Muscle layer of duodenum (tissue), 2 donors: ENCODE data around the gene EBF3.

Experiments used
- H3K27ac ChIP-seq: one replicate; pipeline ENCODE4 v1.7.0; 2013; ENCODE audit warnings: mild to moderate bottlenecking, low read length
- H3K27me3 ChIP-seq: one replicate; pipeline ENCODE4 v1.7.0; 2013; ENCODE audit warnings: low read depth, mild to moderate bottlenecking, control low read depth, low read length
- H3K36me3 ChIP-seq, 2 donors: one replicate each; pipeline ENCODE4 v1.7.0; 2013; ENCODE audit warnings: low read length in 2 of 2, control low read depth in 1 of 2, mild to moderate bottlenecking in 1 of 2; ENCODE audit not compliant: insufficient read depth in 2 of 2, control insufficient read depth in 1 of 2
- H3K4me1 ChIP-seq, 2 donors: one replicate each; pipeline ENCODE4 v1.7.0; 2013; ENCODE audit warnings: low read length in 2 of 2, mild to moderate bottlenecking in 2 of 2, control low read depth in 1 of 2, moderate library complexity in 1 of 2; ENCODE audit not compliant: insufficient read depth in 2 of 2, control insufficient read depth in 1 of 2
- H3K4me3 ChIP-seq, 2 donors: one replicate each; pipeline ENCODE4 v1.7.0; 2013; ENCODE audit warnings: low read length in 2 of 2, low read depth in 1 of 2, mild to moderate bottlenecking in 1 of 2
- H3K9me3 ChIP-seq, 2 donors: one replicate each; pipeline ENCODE4 v1.7.0; 2013; ENCODE audit warnings: low read length in 2 of 2, control low read depth in 1 of 2, mild to moderate bottlenecking in 1 of 2; ENCODE audit not compliant: control insufficient read depth in 1 of 2
- donor health status: healthy.

The EBF3 gene

DNA sequence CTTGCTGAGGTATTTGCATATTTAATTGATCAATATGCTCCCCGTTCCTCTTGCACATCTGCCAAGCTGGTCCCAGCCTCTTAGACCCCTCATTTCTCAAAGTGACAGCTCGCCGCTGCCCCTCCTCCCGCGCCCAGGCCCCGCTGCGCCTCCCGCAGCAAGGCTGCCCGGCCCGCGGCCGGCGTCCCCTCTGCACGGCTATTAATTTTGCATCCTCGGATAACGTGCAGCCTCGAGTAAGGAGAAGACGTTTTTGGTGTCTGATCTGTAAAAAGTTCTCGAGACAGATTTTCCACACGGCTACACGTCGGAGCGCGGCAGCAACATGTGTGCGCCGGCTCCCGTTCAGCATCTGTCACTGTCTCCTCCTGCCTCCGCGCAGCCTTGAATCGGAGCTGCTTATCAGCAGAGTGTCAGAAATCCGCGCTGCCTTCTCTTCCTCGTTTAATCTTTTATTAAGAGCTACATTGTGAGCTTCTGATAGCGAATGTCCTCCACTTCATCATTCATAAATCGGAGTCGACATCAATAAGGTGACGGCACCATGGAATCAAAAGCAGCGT, 65.3 kb downstream of the EBF3 start:
- Histone ChIP-seq H3K4me1 (no peaks in the 10 kb centered on the region), H3K9me3 (no peaks in the 10 kb centered on the region), H3K36me3 (no peaks in the 10 kb centered on the region), H3K27ac (no peak overlapping the region), H3K4me3 (no peak overlapping the region), H3K27me3 (peaks cover 11% of the 10 kb centered on the region)

DNA sequence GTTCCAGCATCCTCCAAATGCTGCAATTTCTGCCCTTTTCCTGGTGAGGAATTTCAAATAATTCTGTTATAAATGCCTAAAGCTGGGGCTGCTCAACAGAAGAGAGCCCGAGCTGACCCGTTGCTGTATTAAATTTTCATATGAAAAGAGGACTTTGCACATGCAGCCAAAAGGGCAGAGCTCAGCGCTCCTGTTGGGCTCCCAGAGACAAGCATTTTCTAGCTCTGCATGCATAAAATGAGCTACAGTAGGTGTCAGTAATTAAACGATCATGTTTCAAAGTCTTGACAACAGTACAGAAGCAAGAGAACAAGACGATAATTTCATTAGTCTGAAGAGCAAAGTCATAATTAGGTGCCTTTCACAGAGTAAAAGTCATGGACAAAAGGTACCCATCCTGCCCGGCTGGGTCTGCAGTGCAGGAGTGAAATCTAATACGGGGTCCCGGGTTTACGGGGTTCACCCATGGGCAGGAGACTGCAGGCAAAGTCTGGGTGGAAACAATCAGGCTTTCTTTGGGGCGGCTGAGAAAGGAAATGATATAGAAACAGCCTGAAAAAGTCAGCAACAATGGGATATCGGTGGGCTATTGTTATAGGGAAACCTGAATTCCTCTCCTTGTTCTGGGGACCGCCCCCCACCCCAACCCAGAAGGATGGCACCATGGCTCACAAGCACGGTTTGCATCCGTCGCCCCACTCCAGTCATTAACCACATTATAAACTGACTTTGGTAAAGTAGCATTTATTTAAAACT, 66.0 kb downstream of the EBF3 start:
- no peaks in the 10 kb centered on the region for H3K9me3 ChIP-seq
- H3K4me3 ChIP-seq: no peak overlapping the region
- no peak overlapping the region for H3K27ac ChIP-seq
- H3K36me3 ChIP-seq: no peaks in the 10 kb centered on the region
- peaks cover 11% of the 10 kb centered on the region for H3K27me3 ChIP-seq
- H3K4me1 ChIP-seq: no peaks in the 10 kb centered on the region

DNA sequence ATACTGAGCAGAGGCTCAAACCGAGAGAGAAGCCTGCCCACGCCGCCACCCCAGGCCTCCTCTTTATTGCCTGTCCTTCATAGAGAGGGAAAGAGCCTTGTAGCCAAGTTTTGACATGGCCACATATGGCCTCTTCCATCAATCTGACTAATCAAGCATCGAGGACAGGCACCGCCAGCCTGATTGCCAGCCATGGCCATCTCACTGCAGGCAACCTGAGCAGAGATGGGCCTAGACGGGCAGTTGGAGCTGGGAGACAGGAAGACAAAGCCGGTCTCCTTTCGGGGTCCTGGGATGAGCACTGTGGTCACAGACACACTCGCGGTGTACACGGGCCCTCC, 67.2 kb downstream of the EBF3 start:
- Histone ChIP-seq H3K36me3 (no peaks in the 10 kb centered on the region), H3K27ac (no peak overlapping the region), H3K4me3 (no peak overlapping the region), H3K9me3 (no peaks in the 10 kb centered on the region), H3K27me3 (peaks cover 11% of the 10 kb centered on the region), H3K4me1 (no peaks in the 10 kb centered on the region)

DNA sequence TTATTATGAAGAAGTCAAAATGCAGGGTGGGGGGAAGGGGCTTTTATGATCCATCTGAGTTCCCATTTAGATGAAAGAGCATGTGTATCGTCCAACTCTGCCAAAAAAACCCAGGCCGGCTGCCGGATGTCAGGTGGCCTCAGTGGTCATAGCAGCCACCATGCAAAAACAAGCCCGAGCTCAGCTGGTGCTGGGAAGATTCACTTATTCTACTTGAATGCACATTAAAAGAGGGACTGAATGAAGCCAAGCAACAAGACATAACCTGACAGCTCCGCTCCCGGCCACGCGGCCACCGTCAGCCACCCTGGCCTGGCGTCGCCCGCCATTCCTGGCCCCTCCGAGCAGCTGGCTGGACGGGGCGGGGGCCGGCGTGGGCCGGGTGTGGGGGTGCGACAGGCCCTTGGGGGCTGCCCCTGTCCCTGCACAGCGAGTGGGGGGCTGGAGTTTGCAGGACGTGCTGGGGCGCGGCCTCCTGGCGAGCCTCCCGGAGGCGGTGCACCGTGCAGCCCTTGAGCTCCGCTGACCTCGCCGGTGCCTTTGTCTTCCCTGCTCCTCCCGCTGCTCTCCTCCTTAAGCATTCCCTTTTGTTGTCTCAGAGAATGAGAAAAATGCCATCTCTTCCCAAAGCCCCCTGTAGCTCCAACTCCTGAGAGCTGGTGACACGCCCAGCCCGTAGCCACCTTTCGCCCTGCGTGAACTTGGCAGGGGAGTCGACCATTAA, 67.8 kb downstream of the EBF3 start:
- Histone ChIP-seq H3K4me3 (no peak overlapping the region), H3K4me1 (no peaks in the 10 kb centered on the region), H3K27me3 (peaks cover 11% of the 10 kb centered on the region), H3K36me3 (no peaks in the 10 kb centered on the region), H3K9me3 (no peaks in the 10 kb centered on the region), H3K27ac (no peak overlapping the region)

DNA sequence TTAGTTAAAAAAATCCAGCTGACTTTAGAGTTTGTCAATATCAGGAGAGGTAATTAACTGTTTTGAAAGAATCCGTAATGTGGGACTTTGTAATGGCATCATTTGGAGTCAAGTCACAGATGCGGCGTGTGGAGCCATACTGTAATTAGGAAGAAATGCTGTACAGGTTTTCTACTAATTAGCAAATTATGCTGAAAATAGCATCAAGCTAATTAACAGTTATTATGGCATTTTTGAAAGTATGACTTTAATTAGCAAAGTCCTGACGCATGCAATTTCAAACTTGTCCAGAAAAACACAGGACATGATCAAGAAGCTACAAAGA, 68.3 kb downstream of the EBF3 start:
- no peak overlapping the region for H3K4me3 ChIP-seq
- no peaks in the 10 kb centered on the region for H3K9me3 ChIP-seq
- H3K4me1 ChIP-seq: no peaks in the 10 kb centered on the region
- no peak overlapping the region for H3K27ac ChIP-seq
- peaks cover 11% of the 10 kb centered on the region for H3K27me3 ChIP-seq
- H3K36me3 ChIP-seq: no peaks in the 10 kb centered on the region

DNA sequence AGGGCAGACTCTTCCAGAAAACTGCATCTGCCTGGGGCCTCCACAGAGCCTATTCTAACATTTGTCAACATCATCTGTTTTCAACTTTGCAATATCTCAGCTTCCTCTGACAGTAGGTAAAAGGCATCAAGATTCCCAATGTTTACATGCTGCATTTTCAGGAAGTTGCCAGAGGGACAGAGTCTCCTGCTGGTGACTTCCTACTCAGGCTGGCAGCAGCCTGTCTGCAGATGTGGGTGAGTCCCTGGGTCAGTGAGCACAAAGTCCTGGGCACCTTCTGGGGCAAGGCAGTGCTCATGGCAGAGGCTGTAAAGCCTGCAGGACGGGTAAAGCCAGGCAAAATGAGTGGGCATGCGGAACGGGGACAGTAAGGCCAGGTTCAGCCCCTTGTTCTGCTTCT, 69.4 kb downstream of the EBF3 start:
- Histone ChIP-seq H3K27ac (no peak overlapping the region), H3K4me3 (no peak overlapping the region), H3K9me3 (no peaks in the 10 kb centered on the region), H3K4me1 (no peaks in the 10 kb centered on the region), H3K27me3 (peaks cover 11% of the 10 kb centered on the region), H3K36me3 (no peaks in the 10 kb centered on the region)

DNA sequence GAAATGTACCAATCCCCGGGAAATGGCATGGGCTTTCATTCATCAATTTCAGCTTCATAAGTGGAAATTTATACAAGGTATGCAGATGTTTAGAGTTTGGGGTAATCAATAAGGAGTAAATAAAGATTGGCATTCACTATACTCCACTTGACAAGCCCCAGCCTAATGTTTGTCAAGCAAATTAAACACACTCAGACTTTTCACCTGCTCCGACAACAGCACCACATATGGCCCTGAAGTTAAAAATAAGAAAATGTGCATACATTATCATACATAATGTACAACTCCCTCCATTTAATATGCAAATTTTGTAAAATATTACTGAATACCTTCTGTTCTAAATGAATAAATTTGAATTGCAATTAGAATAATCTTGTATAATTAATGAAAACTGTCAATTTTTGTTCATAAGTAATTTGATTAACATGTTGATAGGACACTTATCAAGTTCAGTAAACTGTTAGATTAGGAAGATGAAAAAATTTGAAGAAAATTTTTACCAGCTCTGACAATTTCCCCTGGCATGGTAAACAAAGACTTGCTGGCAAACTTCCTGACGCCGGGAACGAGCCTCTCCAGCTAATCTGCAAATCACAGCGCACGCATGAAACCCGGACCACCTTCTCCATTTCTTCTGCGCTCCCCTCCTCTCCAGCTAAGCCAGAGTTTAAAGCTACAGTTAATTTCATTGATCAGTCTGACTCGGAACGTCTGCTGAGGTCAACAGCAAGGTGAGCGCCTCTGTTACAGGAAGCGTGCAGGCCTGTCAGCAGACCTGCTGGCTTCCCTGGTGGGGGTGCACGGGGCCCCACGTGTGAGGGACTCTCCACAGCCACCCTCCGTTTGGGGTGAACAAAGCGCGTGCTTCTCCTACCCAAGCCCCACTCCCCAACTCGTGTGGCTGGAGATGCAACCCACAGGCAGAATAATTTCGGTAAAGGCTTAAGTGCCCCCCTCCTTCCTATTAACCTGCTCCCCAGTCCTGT, 70.7 kb downstream of the EBF3 start:
- no peak overlapping the region for H3K27ac ChIP-seq
- H3K4me1 ChIP-seq: no peaks in the 10 kb centered on the region
- peaks cover 11% of the 10 kb centered on the region for H3K27me3 ChIP-seq

DNA sequence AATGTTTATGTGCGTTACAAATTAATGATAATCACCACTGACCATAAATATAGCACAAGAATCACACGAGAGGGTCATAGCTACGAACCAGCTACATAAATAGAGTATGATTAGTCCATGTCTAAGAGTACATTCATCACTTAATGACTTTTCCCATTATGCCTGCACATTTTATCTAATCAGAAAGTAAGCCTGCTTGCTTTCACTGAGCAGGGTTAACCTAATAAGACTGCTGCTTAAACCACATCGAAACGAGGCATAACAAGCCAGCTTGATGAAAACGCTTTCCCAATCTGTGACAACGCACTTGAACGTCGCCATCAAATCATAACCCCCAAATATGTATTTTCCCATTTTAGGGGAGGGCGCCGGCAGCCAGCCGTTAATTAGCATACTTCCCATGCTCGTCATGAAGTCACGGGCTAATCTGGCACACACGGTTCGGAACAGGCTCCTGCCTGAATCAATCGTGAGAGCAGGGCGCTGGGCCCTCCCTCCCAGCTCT, 71.5 kb downstream of the EBF3 start:
- H3K4me3 ChIP-seq: no peak overlapping the region
- H3K27me3 ChIP-seq: peaks cover 11% of the 10 kb centered on the region
- no peaks in the 10 kb centered on the region for H3K9me3 ChIP-seq
- no peaks in the 10 kb centered on the region for H3K4me1 ChIP-seq
- H3K36me3 ChIP-seq: no peaks in the 10 kb centered on the region
- no peak overlapping the region for H3K27ac ChIP-seq

More for the DNA sequence above, 70.7 kb downstream of the EBF3 start:
- H3K36me3 ChIP-seq: no peaks in the 10 kb centered on the region
- H3K9me3 ChIP-seq: no peaks in the 10 kb centered on the region
- no peak overlapping the region for H3K4me3 ChIP-seq

DNA sequence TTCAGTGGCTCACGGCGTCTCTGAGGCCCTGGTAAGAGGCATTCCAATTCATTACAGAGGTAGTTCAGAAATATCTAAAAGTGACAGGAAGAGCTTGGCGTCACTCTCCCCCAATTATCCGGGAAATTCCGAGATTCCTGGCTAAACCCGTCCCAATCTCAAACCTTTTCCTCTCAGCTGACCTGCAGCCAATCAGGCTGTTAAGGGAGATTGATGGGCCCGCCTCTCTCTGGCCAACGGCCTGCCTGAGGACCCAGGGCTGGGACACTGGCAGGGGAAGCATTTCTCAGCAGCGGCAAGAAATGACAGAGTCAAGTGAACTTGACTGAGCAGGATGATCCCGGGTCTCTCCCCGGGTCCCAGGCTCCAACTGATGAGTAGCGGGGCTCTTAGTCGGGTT, 72.3 kb downstream of the EBF3 start:
- H3K27ac ChIP-seq: no peak overlapping the region
- no peaks in the 10 kb centered on the region for H3K36me3 ChIP-seq

DNA sequence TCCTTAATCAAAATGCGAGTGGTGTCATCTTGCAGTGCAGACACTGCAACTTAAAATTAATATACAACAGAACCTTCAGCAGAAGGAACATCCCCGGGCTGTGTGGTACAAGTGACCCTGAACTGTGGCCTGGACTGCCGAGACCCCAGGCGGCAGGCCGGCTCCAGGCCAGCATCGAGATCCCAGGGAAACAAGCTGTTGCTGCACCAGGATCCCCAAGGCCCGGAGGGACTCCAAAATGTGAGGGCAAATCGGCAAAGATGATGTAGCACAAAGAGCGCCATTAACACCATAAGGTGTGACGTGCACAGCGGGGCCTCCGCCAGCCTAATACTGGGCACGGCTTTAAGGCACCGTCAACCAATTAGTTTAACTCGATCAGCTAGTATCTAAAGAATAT, 73.9 kb downstream of the EBF3 start:
- Histone ChIP-seq H3K9me3 (no peaks in the 10 kb centered on the region), H3K27ac (no peak overlapping the region), H3K4me1 (no peaks in the 10 kb centered on the region), H3K27me3 (peaks cover 7% of the 10 kb centered on the region), H3K36me3 (no peaks in the 10 kb centered on the region), H3K4me3 (no peak overlapping the region)

More for the DNA sequence above, 72.3 kb downstream of the EBF3 start:
- H3K9me3 ChIP-seq: no peaks in the 10 kb centered on the region
- H3K4me3 ChIP-seq: no peak overlapping the region
- H3K27me3 ChIP-seq: peaks cover 11% of the 10 kb centered on the region
- H3K4me1 ChIP-seq: no peaks in the 10 kb centered on the region
